Hepatocyte (in vitro differentiated cells): Measurements from ENCODE around the gene CHSY3. TPM values are rescaled to one million over a fixed set of nuclear protein-coding genes. Genes with fewer than 3 reads are reported as not detected.

Experiments used
- DNase-seq: peaks from one replicate; pipeline ENCODE4 v3.0.0-alpha.2; 2016; ENCODE audit warnings: low spot score
- H2AFZ ChIP-seq: fragments of 200-600 bp; sonication (generic); 2 replicates; pipeline ENCODE4 v1.6.0; 2016; ENCODE audit warnings: antibody characterized with exemption, mild to moderate bottlenecking
- H3K27ac ChIP-seq: fragments of 200-600 bp; sonication (generic); 2 replicates; pipeline ENCODE4 v1.5.1; 2016; ENCODE audit warnings: mild to moderate bottlenecking
- H3K27me3 ChIP-seq: fragments of 200-600 bp; sonication (generic); 2 replicates; pipeline ENCODE4 v1.6.1; 2016
- H3K36me3 ChIP-seq: fragments of 200-600 bp; sonication (generic); replicated peaks from 2 replicates; pipeline ENCODE4 v1.5.1; 2016; ENCODE audit warnings: low read depth; ENCODE audit not compliant: insufficient read depth
- H3K4me1 ChIP-seq: fragments of 200-600 bp; sonication (generic); 2 replicates; pipeline ENCODE4 v1.5.1; 2016; ENCODE audit warnings: mild to moderate bottlenecking, moderate library complexity; ENCODE audit not compliant: insufficient read depth
- H3K4me2 ChIP-seq: fragments of 200-600 bp; sonication (generic); 2 replicates; pipeline ENCODE4 v1.6.0; 2016
- H3K4me3 ChIP-seq: fragments of 200-600 bp; sonication (generic); 2 replicates; pipeline ENCODE4 v1.5.1; 2016; ENCODE audit warnings: mild to moderate bottlenecking
- H3K79me2 ChIP-seq: fragments of 200-600 bp; sonication (generic); 2 replicates; pipeline ENCODE4 v1.6.0; 2017; ENCODE audit warnings: mild to moderate bottlenecking
- H3K9me2 ChIP-seq: fragments of 200-600 bp; sonication (generic); replicated peaks from 2 replicates; pipeline ENCODE4 v1.6.0; 2017; ENCODE audit warnings: mild to moderate bottlenecking; ENCODE audit not compliant: insufficient read depth
- H3K9me3 ChIP-seq: fragments of 200-600 bp; sonication (generic); 2 replicates; pipeline ENCODE4 v1.5.1; 2016; ENCODE audit warnings: low read depth, mild to moderate bottlenecking
- H4K20me1 ChIP-seq: fragments of 200-600 bp; sonication (generic); 2 replicates; pipeline ENCODE4 v1.6.0; 2016; ENCODE audit warnings: mild to moderate bottlenecking; ENCODE audit not compliant: insufficient read depth, poor library complexity, severe bottlenecking
- EZH2 ChIP-seq: fragments of 200-600 bp; sonication (generic); IDR thresholded peaks from 2 replicates; pipeline ENCODE4 v1.6.1; 2016; ENCODE audit warnings: antibody characterized with exemption, mild to moderate bottlenecking, borderline replicate concordance
- EZH2phosphoT487 ChIP-seq: fragments of 200-600 bp; sonication (generic); IDR thresholded peaks from one replicate; pipeline ENCODE4 v1.6.1; 2018; ENCODE audit warnings: antibody characterized with exemption, mild to moderate bottlenecking, low read depth, moderate library complexity; ENCODE audit not compliant: unreplicated experiment, severe bottlenecking
- WGBS: methylation state at CpG from one replicate; pipeline ENCODE4 v1.1.6; 2016; ENCODE audit warnings: low lambda C conversion rate; ENCODE audit errors: missing lambda C conversion rate; 5-methylcytosine and 5-hydroxymethylcytosine counted together
- polyA plus RNA-seq: library from polyadenylated mRNA; unstranded; fragments of >200 nt; fragmentation: Nextera tagmentation; extraction: Ambion mirVana; gene quantifications from 2 replicates; pipeline ENCODE4 v1.2.1, GENCODE V29; 2016
- total RNA-seq: library from RNA; depleted of rRNA; stranded (reverse); fragments of >200 nt; gene quantifications from 2 replicates; pipeline ENCODE4 v1.2.3, GENCODE V29; 2014
- TF ChIP-seq, protein P1 (sequence below): fragments of 200-600 bp; sonication (generic); IDR thresholded peaks from 2 replicates; pipeline ENCODE4 v1.5.1; 2016; ENCODE audit warnings: antibody characterized with exemption, mild to moderate bottlenecking; ENCODE audit not compliant: poor library complexity

The CHSY3 gene
- total and polyA plus RNA-seq, 2 experiments from 2014 or later = 16.0 to 22.4 TPM

DNA sequence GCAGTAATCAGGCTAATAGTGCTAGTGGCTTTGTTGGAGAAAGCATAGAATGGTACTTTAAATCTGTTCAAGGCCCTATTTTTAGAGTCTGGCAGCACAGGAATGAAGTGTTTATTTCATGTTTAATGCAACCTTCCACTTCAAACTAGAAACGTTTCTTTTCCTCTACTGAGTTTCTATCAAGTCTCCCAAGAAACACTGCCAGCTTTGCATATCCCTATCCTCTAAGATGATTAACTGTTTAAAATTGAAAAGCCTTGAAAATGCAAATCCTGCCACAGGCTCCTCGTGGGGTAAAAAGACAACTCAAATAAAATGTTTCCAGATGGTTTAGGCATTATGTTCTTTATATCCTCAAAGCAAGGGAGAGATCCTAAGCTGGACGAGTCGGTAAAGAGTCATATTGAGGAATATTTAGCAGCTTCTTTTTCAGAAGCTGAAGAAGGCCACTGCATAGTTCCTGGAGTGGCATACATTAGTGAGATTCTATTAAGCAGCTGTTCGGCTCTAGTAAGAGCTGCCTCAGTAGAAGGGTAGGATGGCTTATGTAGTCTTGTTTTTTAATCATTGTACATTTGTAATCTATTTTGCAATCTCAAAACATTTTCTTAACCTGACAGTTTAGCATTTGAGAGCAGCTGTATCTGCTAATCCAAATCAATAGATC is 251.2 kb downstream of the CHSY3 start:
- no peak for DNase-seq
- H3K9me2 ChIP-seq = no peaks in the 10 kb centered on the region
- H3K4me1 ChIP-seq = peaks cover 7% of the 10 kb centered on the region
- H3K4me3 ChIP-seq = no peak overlapping the region
- H3K9me3 ChIP-seq = no peaks in the 10 kb centered on the region
- WGBS = 35% methylated on average over 5 of the region's 5 CpGs
- no peaks in the 10 kb centered on the region for H3K36me3 ChIP-seq
- H3K27me3 ChIP-seq = no peaks in the 10 kb centered on the region
- no peaks in the 10 kb centered on the region for H3K79me2 ChIP-seq
- peak overlapping the region; percentile 24 for H3K27ac ChIP-seq
- H2AFZ ChIP-seq = no peak overlapping the region
- peak overlapping the region; percentile 63 for H3K4me2 ChIP-seq
- no peak for TF ChIP-seq EZH2
- TF ChIP-seq, protein P1, sequence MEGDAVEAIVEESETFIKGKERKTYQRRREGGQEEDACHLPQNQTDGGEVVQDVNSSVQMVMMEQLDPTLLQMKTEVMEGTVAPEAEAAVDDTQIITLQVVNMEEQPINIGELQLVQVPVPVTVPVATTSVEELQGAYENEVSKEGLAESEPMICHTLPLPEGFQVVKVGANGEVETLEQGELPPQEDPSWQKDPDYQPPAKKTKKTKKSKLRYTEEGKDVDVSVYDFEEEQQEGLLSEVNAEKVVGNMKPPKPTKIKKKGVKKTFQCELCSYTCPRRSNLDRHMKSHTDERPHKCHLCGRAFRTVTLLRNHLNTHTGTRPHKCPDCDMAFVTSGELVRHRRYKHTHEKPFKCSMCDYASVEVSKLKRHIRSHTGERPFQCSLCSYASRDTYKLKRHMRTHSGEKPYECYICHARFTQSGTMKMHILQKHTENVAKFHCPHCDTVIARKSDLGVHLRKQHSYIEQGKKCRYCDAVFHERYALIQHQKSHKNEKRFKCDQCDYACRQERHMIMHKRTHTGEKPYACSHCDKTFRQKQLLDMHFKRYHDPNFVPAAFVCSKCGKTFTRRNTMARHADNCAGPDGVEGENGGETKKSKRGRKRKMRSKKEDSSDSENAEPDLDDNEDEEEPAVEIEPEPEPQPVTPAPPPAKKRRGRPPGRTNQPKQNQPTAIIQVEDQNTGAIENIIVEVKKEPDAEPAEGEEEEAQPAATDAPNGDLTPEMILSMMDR = no peak
- H4K20me1 ChIP-seq = no peaks in the 10 kb centered on the region

DNA sequence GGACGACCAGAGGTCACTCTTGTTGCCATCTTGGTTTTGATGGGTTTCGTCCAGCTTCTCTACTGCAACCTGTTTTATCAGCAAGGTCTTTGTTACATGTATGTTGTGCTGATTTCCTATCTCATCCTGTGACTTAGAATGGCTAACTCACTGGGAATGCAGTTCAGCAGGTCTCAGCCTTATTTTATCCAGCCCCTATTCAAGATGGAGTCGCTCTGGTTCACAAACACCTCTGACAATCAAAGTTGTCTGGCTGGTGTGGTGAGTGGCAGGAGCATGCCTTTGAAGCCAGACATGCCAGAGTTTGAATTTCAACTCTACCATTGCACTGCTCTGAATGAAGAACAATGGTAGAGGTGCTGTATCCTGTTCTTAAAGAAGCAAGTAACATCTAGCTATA is 253.8 kb downstream of the CHSY3 start:
- DNase-seq = no peak
- no peak overlapping the region for H3K27ac ChIP-seq
- no peaks in the 10 kb centered on the region for H4K20me1 ChIP-seq
- no peaks in the 10 kb centered on the region for H3K27me3 ChIP-seq
- no peak overlapping the region for H3K4me3 ChIP-seq
- TF ChIP-seq EZH2 = no peak
- no peak for TF ChIP-seq EZH2phosphoT487
- TF ChIP-seq, protein P1 = no peak
- WGBS = 97% methylated on average over 3 of the region's 3 CpGs
- H3K79me2 ChIP-seq = no peaks in the 10 kb centered on the region
- no peak overlapping the region for H3K4me2 ChIP-seq
- no peak overlapping the region for H2AFZ ChIP-seq
- H3K9me2 ChIP-seq = no peaks in the 10 kb centered on the region
- no peaks in the 10 kb centered on the region for H3K9me3 ChIP-seq
- H3K4me1 ChIP-seq = peaks cover 7% of the 10 kb centered on the region
- no peaks in the 10 kb centered on the region for H3K36me3 ChIP-seq

DNA sequence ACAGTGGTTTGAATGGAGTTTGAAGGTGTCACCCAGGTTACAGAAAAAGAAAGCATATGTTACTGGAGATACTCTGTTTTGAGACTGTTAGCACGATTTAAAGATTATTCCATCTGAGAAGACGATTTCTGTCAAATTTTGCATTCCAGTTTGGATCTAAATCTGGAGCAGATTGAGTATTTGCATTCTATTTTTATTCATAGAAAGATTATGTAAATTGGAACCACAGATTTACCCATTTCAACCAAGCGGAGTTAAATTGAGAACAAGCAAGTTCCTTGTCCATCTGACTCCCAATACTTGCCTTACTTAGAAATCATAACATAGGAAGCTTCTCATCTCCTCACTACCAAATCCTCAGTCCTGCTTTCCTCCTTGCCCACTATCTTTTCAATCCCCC is 255.7 kb downstream of the CHSY3 start:
- Histone ChIP-seq H3K9me3 (no peaks in the 10 kb centered on the region), H3K4me3 (no peak overlapping the region), H4K20me1 (no peaks in the 10 kb centered on the region), H3K36me3 (no peaks in the 10 kb centered on the region), H3K4me2 (no peak overlapping the region), H2AFZ (no peak overlapping the region), H3K9me2 (no peaks in the 10 kb centered on the region), H3K27ac (no peak overlapping the region), H3K27me3 (no peaks in the 10 kb centered on the region), H3K79me2 (no peaks in the 10 kb centered on the region), H3K4me1 (peaks cover 5% of the 10 kb centered on the region)
- TF ChIP-seq EZH2phosphoT487 = no peak
- TF ChIP-seq, protein P1 = no peak
- TF ChIP-seq EZH2 = no peak
- DNase-seq = no peak
- WGBS = 93% methylated on average over 3 of the region's 3 CpGs
